GM18507 (cell line): ENCODE measurements around the gene PHTF2.
"Not testable (repeated sequence)": the region's sequence is repeated elsewhere in the genome, so short reads cannot be mapped to it uniquely, and the experiment has no call there.

Source experiments
- DNase-seq: peaks from one replicate; pipeline ENCODE4 v3.0.0; 2011; ENCODE audit warnings: low read depth; ENCODE audit not compliant: insufficient read length; ENCODE audit errors: extremely low spot score
- FAIRE-seq: peaks from 2 replicates; lab custom pipeline; 2011; peaks lifted over from hg19 to GRCh38; lab: Jason Lieb, UNC

Gene PHTF2

GRCh38 chr7:77825131-77825530, 26.6 kb downstream of the PHTF2 start:
- DNase-seq: no peak
- no peak for FAIRE-seq

GRCh38 chr7:77826300-77826699, 27.7 kb downstream of the PHTF2 start:
- FAIRE-seq: no peak

GRCh38 chr7:77827999-77828398, 29.4 kb downstream of the PHTF2 start:
- no peak for FAIRE-seq
- DNase-seq: no peak

More at GRCh38 chr7:77826300-77826699, 27.7 kb downstream of the PHTF2 start:
- no peak for DNase-seq

GRCh38 chr7:77830649-77831355, 32.2 kb downstream of the PHTF2 start:
- FAIRE-seq (peak; percentile 18), DNase-seq (no peak)

GRCh38 chr7:77831481-77831880, 32.9 kb downstream of the PHTF2 start:
- FAIRE-seq: no peak
- DNase-seq: no peak

GRCh38 chr7:77831953-77832352, 33.4 kb downstream of the PHTF2 start:
- FAIRE-seq (no peak), DNase-seq (no peak)

GRCh38 chr7:77833136-77833535, 34.6 kb downstream of the PHTF2 start:
- FAIRE-seq (no peak), DNase-seq (no peak)

- DNase-seq, FAIRE-seq: not testable (repeated sequence)
Observed at GRCh38 chr7:77836425-77836824, 37.9 kb downstream of the PHTF2 start.

GRCh38 chr7:77837275-77837674, 38.7 kb downstream of the PHTF2 start:
- DNase-seq: no peak
- no peak for FAIRE-seq

GRCh38 chr7:77837966-77838365, 39.4 kb downstream of the PHTF2 start:
- peak; percentile 33 for FAIRE-seq
- no peak for DNase-seq

GRCh38 chr7:77838929-77839491, 40.4 kb downstream of the PHTF2 start:
- FAIRE-seq (no peak), DNase-seq (no peak)

GRCh38 chr7:77839919-77840318, 41.3 kb downstream of the PHTF2 start:
- no peak for FAIRE-seq
- no peak for DNase-seq

- DNase-seq: no peak
- FAIRE-seq: no peak
Observed at GRCh38 chr7:77843194-77843593, 44.6 kb downstream of the PHTF2 start.

GRCh38 chr7:77846317-77847092, 47.9 kb downstream of the PHTF2 start:
- FAIRE-seq (no peak), DNase-seq (no peak)

- no peak for FAIRE-seq
- no peak for DNase-seq
Observed at GRCh38 chr7:77855371-77856083, 57.0 kb downstream of the PHTF2 start.

- DNase-seq (no peak), FAIRE-seq (peak; percentile 67)
Observed at GRCh38 chr7:77858278-77858677, 59.7 kb downstream of the PHTF2 start.

GRCh38 chr7:77859343-77859742, 60.8 kb downstream of the PHTF2 start:
- DNase-seq (no peak), FAIRE-seq (no peak)

GRCh38 chr7:77862691-77863090, 64.1 kb downstream of the PHTF2 start:
- no peak for DNase-seq
- FAIRE-seq: no peak

- DNase-seq (no peak), FAIRE-seq (no peak)
Observed at GRCh38 chr7:77863860-77864259, 65.3 kb downstream of the PHTF2 start.

GRCh38 chr7:77866370-77866769, 67.8 kb downstream of the PHTF2 start:
- DNase-seq (no peak), FAIRE-seq (no peak)
